SU-DHL-6 (cell line): ENCODE data around the gene WASHC4.

Experiments
- H2AFZ ChIP-seq: fragments of 200-600 bp; sonication (generic); 2 replicates; pipeline ENCODE4 v1.6.1; 2014; ENCODE audit warnings: low read depth, mild to moderate bottlenecking, moderate library complexity, mixed read lengths, antibody characterized with exemption, low read length; ENCODE audit not compliant: severe bottlenecking
- H3F3A ChIP-seq: fragments of 200-600 bp; shearing (Covaris generic); 2 replicates; pipeline ENCODE4 v1.6.0; 2016; ENCODE audit warnings: antibody characterized with exemption, mild to moderate bottlenecking; ENCODE audit not compliant: insufficient read depth
- H3K27ac ChIP-seq: fragments of 200-600 bp; sonication (generic); 2 replicates; pipeline ENCODE4 v1.5.1; 2016; ENCODE audit warnings: low read depth, mild to moderate bottlenecking, low read length, moderate library complexity, mixed read lengths
- H3K27me3 ChIP-seq: fragments of 200-600 bp; sonication (generic), shearing (Covaris generic); 2 replicates; pipeline ENCODE4 v1.6.0; 2014; ENCODE audit warnings: mild to moderate bottlenecking, low read length
- H3K36me3 ChIP-seq: fragments of 200-600 bp; sonication (generic); 2 replicates; pipeline ENCODE4 v1.6.1; 2014; ENCODE audit warnings: mild to moderate bottlenecking, low read length, mixed read lengths
- H3K4me2 ChIP-seq: fragments of 300-600, 200-600 bp; shearing (Covaris generic), sonication (generic); 2 replicates; pipeline ENCODE4 v1.6.0; 2014; ENCODE audit warnings: low read length, low read depth, mild to moderate bottlenecking; ENCODE audit not compliant: poor library complexity, severe bottlenecking
- H3K4me3 ChIP-seq: fragments of 200-600 bp; sonication (generic); 2 replicates; pipeline ENCODE4 v1.5.1; 2014; ENCODE audit warnings: antibody characterized with exemption, low read length, mild to moderate bottlenecking, mixed read lengths; ENCODE audit not compliant: insufficient read depth, poor library complexity, severe bottlenecking
- H3K79me2 ChIP-seq: fragments of 200-600 bp; sonication (generic); 2 replicates; pipeline ENCODE4 v1.6.1; 2014; ENCODE audit warnings: mild to moderate bottlenecking, low read length, moderate library complexity; ENCODE audit not compliant: insufficient read depth
- H3K9ac ChIP-seq: fragments of 200-600 bp; sonication (generic); 2 replicates; pipeline ENCODE4 v1.7.0; 2014; ENCODE audit warnings: mild to moderate bottlenecking, low read length
- H3K9me2 ChIP-seq: fragments of 200-600 bp; sonication (generic); replicated peaks from 2 replicates; pipeline ENCODE4 v1.6.1; 2014; ENCODE audit warnings: low read length; ENCODE audit not compliant: insufficient read depth
- H3K9me3 ChIP-seq: fragments of 200-600 bp; sonication (generic); 2 replicates; pipeline ENCODE4 v1.6.1; 2014; ENCODE audit warnings: low read length, mixed read lengths; ENCODE audit not compliant: insufficient read depth
- H4K20me1 ChIP-seq: fragments of 200-600 bp; sonication (generic); 2 replicates; pipeline ENCODE4 v1.6.1; 2014; ENCODE audit warnings: low read depth, mild to moderate bottlenecking, antibody characterized with exemption, low read length, moderate library complexity, mixed read lengths
- CTCF ChIP-seq: fragments of 200-600 bp; sonication (generic); IDR thresholded peaks from one replicate; pipeline ENCODE4 v1.5.1; 2017; ENCODE audit warnings: antibody characterized with exemption, mild to moderate bottlenecking, low read length, moderate library complexity; ENCODE audit not compliant: insufficient read depth, poor library complexity, severe bottlenecking
- EZH2phosphoT487 ChIP-seq: fragments of 200-600 bp; sonication (generic), shearing (Covaris generic); conservative IDR thresholded peaks from 2 replicates; pipeline ENCODE4 v1.6.1; 2018; ENCODE audit warnings: mild to moderate bottlenecking, antibody characterized with exemption, low read length, moderate library complexity, mixed read lengths

WASHC4 gene

GRCh38 chr12:105214670-105215375 lies 107.3 kb downstream of the WASHC4 start:
- H3K36me3 ChIP-seq, result no peaks in the 10 kb centered on the region
- H2AFZ ChIP-seq, result no peak overlapping the region
- H3K27ac ChIP-seq, result no peak overlapping the region

GRCh38 chr12:105218434-105218833 lies 110.9 kb downstream of the WASHC4 start:
- no peak overlapping the region for H3K9ac ChIP-seq
- H3K4me2 ChIP-seq, result no peak overlapping the region

More at GRCh38 chr12:105214670-105215375, 107.3 kb downstream of the WASHC4 start:
- H3K9me3 ChIP-seq, result no peaks in the 10 kb centered on the region
- H3F3A ChIP-seq, result no peaks in the 10 kb centered on the region
- H4K20me1 ChIP-seq, result no peaks in the 10 kb centered on the region
- H3K9me2 ChIP-seq, result no peaks in the 10 kb centered on the region
- H3K27me3 ChIP-seq, result no peaks in the 10 kb centered on the region
- H3K9ac ChIP-seq, result no peak overlapping the region
- H3K4me3 ChIP-seq, result no peak overlapping the region
- no peaks in the 10 kb centered on the region for H3K79me2 ChIP-seq
- no peak overlapping the region for H3K4me2 ChIP-seq
- TF ChIP-seq EZH2phosphoT487 (no peak), CTCF (no peak)

More at GRCh38 chr12:105218434-105218833, 110.9 kb downstream of the WASHC4 start:
- H3K9me2 ChIP-seq, result no peaks in the 10 kb centered on the region
- H3K36me3 ChIP-seq, result no peaks in the 10 kb centered on the region
- H3K27ac ChIP-seq, result no peak overlapping the region
- no peaks in the 10 kb centered on the region for H4K20me1 ChIP-seq
- no peaks in the 10 kb centered on the region for H3K79me2 ChIP-seq
- TF ChIP-seq CTCF (no peak), EZH2phosphoT487 (no peak)
- no peaks in the 10 kb centered on the region for H3K27me3 ChIP-seq
- H3K9me3 ChIP-seq, result no peaks in the 10 kb centered on the region
- H3F3A ChIP-seq, result no peaks in the 10 kb centered on the region
- no peak overlapping the region for H2AFZ ChIP-seq
- H3K4me3 ChIP-seq, result no peak overlapping the region
